Erythroblast (primary cell): ENCODE data around the gene GMEB2.

ENCODE experiments used
- GATA1 ChIP-seq: IDR thresholded peaks from 2 replicates; pipeline ENCODE4 v1.6.1; 2011; ENCODE audit warnings: low read depth, mild to moderate bottlenecking, control low read depth, low read length, moderate library complexity
- POLR2A ChIP-seq: IDR thresholded peaks from 2 replicates; pipeline ENCODE4 v1.6.1; 2011; ENCODE audit warnings: mild to moderate bottlenecking, low read length

DNA sequence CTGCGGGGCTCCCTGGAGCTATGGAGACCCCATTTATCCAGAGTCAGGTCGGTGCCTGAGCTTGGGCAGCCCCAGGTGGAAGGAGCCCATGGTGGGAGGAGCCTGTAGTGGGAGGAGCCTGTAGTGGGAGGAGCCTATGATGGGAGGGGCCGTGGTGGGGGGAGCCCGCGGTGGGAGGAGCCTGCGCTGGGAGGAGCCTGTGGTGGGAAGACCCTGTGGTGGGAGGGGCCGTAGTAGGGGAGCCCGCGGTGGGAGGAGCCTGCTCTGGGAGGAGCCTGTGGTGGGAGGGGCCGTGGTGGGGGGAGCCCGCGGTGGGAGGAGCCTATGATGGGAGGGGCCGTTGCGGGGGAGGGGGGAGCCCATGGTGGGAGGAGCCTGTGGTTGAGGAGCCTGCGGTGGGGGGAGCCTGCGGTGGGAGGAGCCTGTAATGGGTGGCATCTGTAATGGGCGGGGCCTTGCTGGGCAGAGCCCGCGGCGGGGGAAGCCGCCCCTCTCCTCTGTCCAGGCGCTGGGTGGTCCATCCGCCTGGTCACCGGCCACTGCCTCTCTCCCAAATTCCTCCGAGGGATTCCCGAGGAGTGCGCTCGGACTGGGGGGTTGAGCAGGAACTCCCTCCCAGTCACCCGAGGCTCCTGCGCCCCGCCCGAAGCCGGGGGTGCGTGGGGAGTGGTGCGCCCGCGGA, 73.5 kb downstream of the GMEB2 start:
- TF ChIP-seq POLR2A (no peak), GATA1 (no peak)
